HG03066 (cell line): ENCODE measurements around the gene PANX2.

Experiments used
- ATAC-seq: cut with Tn5 transposase; IDR thresholded peaks from one replicate; pipeline ENCODE4 v1.9.1; 2021; ENCODE audit warnings: low read depth; ENCODE audit not compliant: unreplicated experiment

PANX2 gene

GRCh38 chr22:50209893-50210292 is 39.4 kb downstream of the PANX2 start:
- ATAC-seq, result no peak

- no peak for ATAC-seq
Measured at GRCh38 chr22:50210378-50211139, 40.0 kb downstream of the PANX2 start.

GRCh38 chr22:50211147-50211546 is 40.6 kb downstream of the PANX2 start:
- no peak for ATAC-seq

- ATAC-seq, result no peak
Measured at GRCh38 chr22:50213263-50213662, 42.7 kb downstream of the PANX2 start.

- ATAC-seq, result no peak
Measured at GRCh38 chr22:50215297-50216054, 44.9 kb downstream of the PANX2 start.

GRCh38 chr22:50216055-50216683 is 45.6 kb downstream of the PANX2 start:
- no peak for ATAC-seq

GRCh38 chr22:50216684-50217520 is 46.4 kb downstream of the PANX2 start:
- no peak for ATAC-seq

GRCh38 chr22:50217543-50218152 is 47.1 kb downstream of the PANX2 start:
- ATAC-seq, result no peak

- ATAC-seq, result no peak
Measured at GRCh38 chr22:50218153-50218995, 47.8 kb downstream of the PANX2 start.

- ATAC-seq, result no peak
Measured at GRCh38 chr22:50218996-50219727, 48.6 kb downstream of the PANX2 start.

GRCh38 chr22:50219800-50220602 is 49.5 kb downstream of the PANX2 start:
- no peak for ATAC-seq

GRCh38 chr22:50220603-50221409 is 50.3 kb downstream of the PANX2 start:
- no peak for ATAC-seq

GRCh38 chr22:50221410-50222300 is 51.1 kb downstream of the PANX2 start:
- no peak for ATAC-seq

- no peak for ATAC-seq
Measured at GRCh38 chr22:50222508-50222907, 52.0 kb downstream of the PANX2 start.

GRCh38 chr22:50224071-50224470 is 53.5 kb downstream of the PANX2 start:
- no peak for ATAC-seq
